Naive thymus-derived CD4-positive, alpha-beta T cell (primary cell): ENCODE results near the gene MMP19. TPM values are rescaled to one million over a fixed set of nuclear protein-coding genes. Genes with fewer than 3 reads are reported as not detected.
"Not testable (repeated sequence)": the region's sequence is repeated elsewhere in the genome, so short reads cannot be mapped to it uniquely, and the experiment has no call there.

Experiments
- ATAC-seq: fragments of 150-1000 bp; cut with Tn5 transposase; 2 replicates; pipeline ENCODE4 v1.10.0; 2021; ENCODE audit warnings: mild to moderate bottlenecking, moderate library complexity
- CTCF ChIA-PET: fragments of 350-600 bp; sonication (Branson Sonifier 250); formaldehyde crosslinking; loops from one replicate; lab custom pipeline; 2021; ENCODE audit warnings: antibody characterized with exemption; lab: Charles Lee
- POLR2A ChIA-PET: fragments of 350-600 bp; sonication (Branson Sonifier 250); formaldehyde crosslinking; loops from one replicate; lab custom pipeline; 2021; ENCODE audit warnings: antibody characterized with exemption, inconsistent platforms; lab: Charles Lee
- DNase-seq, 9 donors: peaks; one replicate each; pipeline versions ENCODE4 v3.0.0 to v3.0.0-alpha.2; 2020 to 2022; ENCODE audit warnings: mixed read lengths in 1 of 9
- H3K27ac ChIP-seq: one replicate; pipeline ENCODE4 v1.7.0; 2013; ENCODE audit warnings: mild to moderate bottlenecking, low read depth, low read length, moderate library complexity
- H3K27me3 ChIP-seq, 2 donors: one replicate each; pipeline ENCODE4 v1.7.0; 2013; ENCODE audit warnings: low read length in 2 of 2, mild to moderate bottlenecking in 2 of 2, moderate library complexity in 2 of 2; ENCODE audit not compliant: control insufficient read depth in 2 of 2, insufficient read depth in 2 of 2
- H3K36me3 ChIP-seq, 3 experiments: 1 replicate in 2 of 3; 2 replicates in 1 of 3; pipeline ENCODE4 v1.7.0; 2013; ENCODE audit warnings: low read length in 3 of 3, mild to moderate bottlenecking in 3 of 3, moderate library complexity in 1 of 3; ENCODE audit not compliant: insufficient read depth in 3 of 3, control insufficient read depth in 2 of 3
- H3K4me1 ChIP-seq, 2 donors: one replicate each; pipeline ENCODE4 v1.7.0; 2013; ENCODE audit warnings: low read length in 2 of 2, mild to moderate bottlenecking in 2 of 2, moderate library complexity in 1 of 2; ENCODE audit not compliant: control insufficient read depth in 2 of 2, insufficient read depth in 2 of 2
- H3K4me3 ChIP-seq: 2 replicates; pipeline ENCODE4 v1.7.0; 2013; ENCODE audit warnings: mild to moderate bottlenecking, low read length
- H3K9me3 ChIP-seq, 3 experiments: 1 replicate in 2 of 3; 2 replicates in 1 of 3; pipeline ENCODE4 v1.7.0; 2013; ENCODE audit warnings: low read length in 3 of 3; ENCODE audit not compliant: control insufficient read depth in 2 of 3
- H3K27ac Mint-ChIP-seq, 9 donors: one replicate each; pipeline ENCODE4 v1.8.0; 2020 to 2022; ENCODE audit warnings: mixed read lengths in 9 of 9, mild to moderate bottlenecking in 8 of 9, moderate library complexity in 5 of 9, inconsistent platforms in 2 of 9
- H3K27me3 Mint-ChIP-seq, 5 donors: one replicate each; pipeline ENCODE4 v1.8.0; 2021 to 2022; ENCODE audit warnings: mixed read lengths in 5 of 5, mild to moderate bottlenecking in 1 of 5
- H3K36me3 Mint-ChIP-seq, 5 donors: one replicate each; pipeline ENCODE4 v1.8.0; 2020 to 2022; ENCODE audit warnings: mixed read lengths in 5 of 5, mild to moderate bottlenecking in 3 of 5, inconsistent platforms in 1 of 5
- H3K4me1 Mint-ChIP-seq, 7 donors: one replicate each; pipeline ENCODE4 v1.8.0; 2020 to 2022; ENCODE audit warnings: mixed read lengths in 7 of 7, mild to moderate bottlenecking in 3 of 7, inconsistent platforms in 1 of 7
- H3K4me3 Mint-ChIP-seq, 10 donors: one replicate each; pipeline ENCODE4 v1.8.0; 2020 to 2022; ENCODE audit warnings: mild to moderate bottlenecking in 10 of 10, mixed read lengths in 10 of 10, moderate library complexity in 6 of 10, inconsistent platforms in 2 of 10
- H3K9me3 Mint-ChIP-seq, 11 donors: one replicate each; pipeline ENCODE4 v1.8.0; 2020 to 2022; ENCODE audit warnings: mixed read lengths in 11 of 11, mild to moderate bottlenecking in 4 of 11, inconsistent platforms in 1 of 11, moderate library complexity in 1 of 11
- intact Hi-C, 2 donors: fragments of 100-400 bp; cut with micrococcal nuclease; formaldehyde crosslinking; loops; one replicate each; pipeline ENCODE4 v1.15.1; 2023
- polyA plus RNA-seq, 2 donors: library from polyadenylated mRNA; unstranded; fragments of 300-500 nt; fragmentation: Illumina TruSeq; gene quantifications; one replicate each; pipeline ENCODE4 v1.2.3, GENCODE V29; 2021
- total RNA-seq, 6 experiments: library from RNA in 5 of 6; stranded (reverse) in 5 of 6; gene quantifications; 1 replicate in 5 of 6; 2 replicates in 1 of 6; pipeline ENCODE4 v1.2.3 and lab custom pipeline; 2021 to 2026

MMP19 gene
- total and polyA plus RNA-seq, 7 experiments from 2014 or later = 0.24 to 0.84 (median 0.54) TPM; not detected in 3

DNA sequence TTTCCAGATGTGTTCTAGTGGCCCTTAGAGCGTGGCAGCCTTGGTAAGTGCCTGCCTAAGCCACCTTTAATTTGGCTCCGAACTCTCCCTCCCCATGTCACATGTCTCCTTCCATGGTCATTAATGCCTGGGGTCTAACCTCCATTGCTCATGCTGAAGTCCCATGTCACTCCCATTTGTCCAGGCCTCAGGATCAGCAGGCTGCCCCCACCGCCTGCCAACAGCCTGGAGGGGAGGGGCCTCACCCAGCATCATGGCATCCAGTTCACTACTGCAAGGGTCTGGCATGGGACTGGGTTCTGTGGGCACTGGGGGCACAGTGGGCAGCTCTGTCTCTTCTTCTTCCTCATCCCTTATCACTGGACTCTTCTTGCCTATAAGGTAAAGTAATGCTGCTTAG lies 4.4 kb downstream of the MMP19 start:
- Mint-ChIP-seq H3K4me1 (peaks cover 5 to 20% (median 16%) of the 10 kb centered on the region in 7 donors), H3K27me3 (no peaks in the 10 kb centered on the region), H3K9me3 (peaks cover 0 to 2% (median 0%) of the 10 kb centered on the region in 11 donors), H3K36me3 (peaks cover 0 to 2% (median 0%) of the 10 kb centered on the region in 5 donors), H3K4me3 (no peak overlapping the region), H3K27ac (peak overlapping the region in 1 of 9 donors; percentile 8)
- CTCF ChIA-PET = no interaction called here
- DNase-seq (no peak), ATAC-seq (no peak)
- Histone ChIP-seq H3K9me3 (no peaks in the 10 kb centered on the region), H3K27me3 (no peaks in the 10 kb centered on the region), H3K36me3 (no peaks in the 10 kb centered on the region), H3K4me3 (no peak overlapping the region), H3K4me1 (no peaks in the 10 kb centered on the region), H3K27ac (no peak overlapping the region)
- intact Hi-C loops = no loop called here
- POLR2A ChIA-PET = no interaction called here

DNA sequence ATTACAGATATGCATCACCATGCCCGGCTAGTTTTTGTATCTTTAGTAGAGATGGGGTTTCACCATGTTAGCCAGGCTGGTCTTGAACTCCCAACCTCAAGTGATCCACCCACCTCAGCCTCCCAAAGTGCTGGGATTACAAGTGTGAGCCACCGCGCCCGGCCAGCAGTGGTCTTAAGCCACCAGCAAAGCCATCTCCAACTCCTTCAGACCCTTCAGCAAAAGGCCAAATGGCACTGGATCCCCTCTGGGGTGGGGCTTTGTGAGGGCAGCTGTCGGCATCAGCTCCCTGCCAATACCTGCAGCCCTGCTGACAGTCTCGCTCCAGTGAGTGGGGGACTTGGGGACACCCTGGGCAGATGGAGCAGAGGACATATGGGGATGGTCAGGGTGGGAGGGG lies 8.3 kb downstream of the MMP19 start:
- H3K4me1 ChIP-seq = peaks cover 8 to 15% of the 10 kb centered on the region in 2 donors
- CTCF ChIA-PET, H3K36me3 Mint-ChIP-seq, H3K4me3 Mint-ChIP-seq, H3K27ac ChIP-seq, H3K9me3 ChIP-seq, H3K4me3 ChIP-seq, ATAC-seq, intact Hi-C loops, DNase-seq, H3K9me3 Mint-ChIP-seq, H3K27ac Mint-ChIP-seq, H3K27me3 Mint-ChIP-seq, H3K27me3 ChIP-seq: not testable (repeated sequence)
- H3K36me3 ChIP-seq = peaks cover 0 to 11% (median 0%) of the 10 kb centered on the region in 3 experiments
- H3K4me1 Mint-ChIP-seq = peaks cover 26 to 46% (median 35%) of the 10 kb centered on the region in 7 donors
- POLR2A ChIA-PET = interaction anchor here (1.6 to 2.7 kb wide), 2 partner anchors 17 to 26 kb away, joined by 3 to 9 read pairs; partner anchors contain the start of genes ORMDL2 and SARNP

DNA sequence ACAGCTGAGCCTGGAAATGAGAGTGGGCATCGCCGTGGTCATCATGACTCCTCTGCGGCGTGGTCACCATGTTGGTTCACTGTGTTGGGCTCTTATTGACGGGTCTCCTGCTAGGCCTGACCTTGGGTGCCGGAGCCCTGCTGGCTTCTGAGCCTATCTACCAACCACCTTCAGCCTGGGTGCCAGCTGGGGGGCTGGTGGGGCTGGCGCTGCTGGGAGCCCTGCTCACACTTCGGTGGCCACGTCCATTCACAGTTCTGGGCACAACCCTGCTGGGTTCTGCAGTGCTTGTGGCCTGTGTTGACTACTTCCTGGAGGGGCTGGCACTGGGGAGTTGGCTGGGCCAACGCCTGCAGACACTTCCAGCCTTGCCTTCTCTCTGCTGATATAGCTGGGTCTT lies 9.7 kb downstream of the MMP19 start:
- H3K4me1 ChIP-seq = peaks cover 17 to 24% of the 10 kb centered on the region in 2 donors
- ATAC-seq (no peak), DNase-seq (no peak)
- peak overlapping the region in 3 of 10 donors; percentile 22 to 99 (median 88) for H3K4me3 Mint-ChIP-seq
- intact Hi-C loops = no loop called here
- H3K27me3 Mint-ChIP-seq = no peaks in the 10 kb centered on the region
- ChIA-PET POLR2A (interaction anchor here (7.6 kb wide), 1 partner anchor 99 kb away, joined by 274 read pairs; the partner anchor contains the start of genes DGKA and PYM1), CTCF (no interaction called here)
- H3K27me3 ChIP-seq = no peaks in the 10 kb centered on the region
- no peaks in the 10 kb centered on the region for H3K9me3 Mint-ChIP-seq
- peaks cover 0 to 10% (median 1%) of the 10 kb centered on the region in 5 donors for H3K36me3 Mint-ChIP-seq
- peaks cover 33 to 56% (median 43%) of the 10 kb centered on the region in 7 donors for H3K4me1 Mint-ChIP-seq
- no peaks in the 10 kb centered on the region for H3K9me3 ChIP-seq
- H3K4me3 ChIP-seq = no peak overlapping the region
- H3K36me3 ChIP-seq = peaks cover 0 to 11% (median 0%) of the 10 kb centered on the region in 3 experiments
- H3K27ac ChIP-seq = no peak overlapping the region
- peak overlapping the region in 2 of 9 donors; percentile 9 to 95 for H3K27ac Mint-ChIP-seq

DNA sequence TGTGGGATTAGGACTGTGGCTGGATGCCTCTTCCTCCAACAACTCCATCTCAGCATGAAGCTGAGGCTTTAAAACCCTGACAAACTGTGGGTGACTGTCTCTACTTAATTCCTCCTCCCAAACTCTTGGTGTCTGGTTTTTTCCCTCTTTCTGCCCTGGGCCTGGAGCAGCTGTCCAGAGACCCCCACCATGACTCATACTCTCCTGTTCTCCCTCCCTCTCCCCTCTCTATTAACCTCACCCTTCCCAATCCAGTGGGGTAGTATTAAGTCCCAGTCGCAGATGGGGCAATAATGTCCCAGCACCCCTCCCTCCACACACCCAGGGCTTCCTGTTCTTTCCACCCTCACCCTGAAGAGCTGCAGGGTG lies 11.3 kb downstream of the MMP19 start:
- peak overlapping the region; percentile 84 for H3K27ac ChIP-seq
- peak overlapping the region; percentile 99 for H3K4me3 ChIP-seq
- intact Hi-C loops = no loop called here
- no peaks in the 10 kb centered on the region for H3K27me3 ChIP-seq
- Mint-ChIP-seq H3K36me3 (peaks cover 0 to 20% (median 5%) of the 10 kb centered on the region in 5 donors), H3K9me3 (no peaks in the 10 kb centered on the region), H3K27me3 (no peaks in the 10 kb centered on the region), H3K4me3 (peak overlapping the region; percentile 88 to 99 (median 99)), H3K27ac (peak overlapping the region in 8 of 9 donors; percentile 50 to 98 (median 94)), H3K4me1 (peaks cover 41 to 66% (median 49%) of the 10 kb centered on the region in 7 donors)
- ChIA-PET CTCF (interaction anchor here (0.8 to 1.8 kb wide), 2 partner anchors 106 to 108 kb away, joined by 4 to 7 read pairs; no protein-coding TSS in a partner anchor), POLR2A (interaction anchor here (1.1 to 7.6 kb wide), 8 partner anchors 10 to 273 kb away, joined by 3 to 274 read pairs (median 10); partner anchors contain the start of genes DGKA, ORMDL2, PA2G4 and PYM1)
- peaks cover 0 to 11% (median 0%) of the 10 kb centered on the region in 3 experiments for H3K36me3 ChIP-seq
- H3K4me1 ChIP-seq = peaks cover 28 to 33% of the 10 kb centered on the region in 2 donors
- no peak for DNase-seq
- no peak for ATAC-seq
- no peaks in the 10 kb centered on the region for H3K9me3 ChIP-seq

DNA sequence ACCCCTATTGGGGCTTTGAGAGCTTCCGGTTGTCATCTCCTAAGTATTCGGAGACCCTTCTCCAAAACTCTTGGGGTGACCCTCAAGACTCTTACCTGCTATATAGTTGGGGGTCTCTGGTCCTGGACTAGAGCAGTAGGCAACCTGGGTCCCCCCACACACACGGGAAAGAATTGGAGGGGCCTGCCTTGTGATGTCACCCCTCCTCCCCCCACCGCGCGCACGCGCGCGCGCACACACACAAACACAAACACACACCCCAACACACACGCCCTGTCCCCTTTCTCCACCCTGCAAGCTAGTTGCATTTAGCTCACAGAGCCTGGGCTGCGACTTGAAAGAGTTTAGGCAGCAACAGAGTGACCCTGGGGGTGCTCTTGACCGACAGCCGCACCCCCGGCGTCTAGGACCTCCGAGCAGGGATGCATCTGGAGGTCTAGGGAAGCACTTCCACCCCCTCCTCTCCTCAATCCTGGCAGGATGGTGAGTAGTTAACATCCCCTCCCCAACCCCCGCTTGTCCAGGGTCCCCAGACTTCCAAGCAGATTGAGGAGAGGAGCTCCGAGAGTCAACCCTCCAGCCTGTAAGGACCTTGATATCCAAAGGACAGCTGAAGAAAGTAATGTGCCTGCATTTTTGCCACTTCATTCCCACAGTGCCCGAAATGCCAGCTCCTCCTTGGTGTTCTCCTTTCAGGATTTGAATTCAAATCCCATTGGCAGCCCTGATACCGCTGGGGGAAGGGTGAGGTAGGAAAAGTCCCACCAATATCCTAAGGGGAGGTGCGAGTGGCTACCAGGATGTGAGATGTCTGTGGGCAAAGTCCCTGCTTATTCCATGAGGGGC lies 11.9 kb downstream of the MMP19 start:
- Histone ChIP-seq H3K4me3 (peak overlapping the region; percentile 99), H3K27me3 (no peaks in the 10 kb centered on the region), H3K36me3 (peaks cover 0 to 11% (median 0%) of the 10 kb centered on the region in 3 experiments), H3K9me3 (no peaks in the 10 kb centered on the region), H3K27ac (peak overlapping the region; percentile 84), H3K4me1 (peaks cover 34 to 38% of the 10 kb centered on the region in 2 donors)
- DNase-seq = peak; percentile 31 to 63 (median 48)
- CTCF ChIA-PET = interaction anchor here (0.6 to 2.6 kb wide), 9 partner anchors 11 to 749 kb away, joined by 4 to 22 read pairs (median 8); partner anchors contain the start of genes ORMDL2 and SARNP
- intact Hi-C loops = no loop called here
- Mint-ChIP-seq H3K4me3 (peak overlapping the region; percentile 88 to 99 (median 99)), H3K36me3 (peaks cover 0 to 22% (median 6%) of the 10 kb centered on the region in 5 donors), H3K9me3 (no peaks in the 10 kb centered on the region), H3K27ac (peak overlapping the region; percentile 85 to 98 (median 95)), H3K27me3 (no peaks in the 10 kb centered on the region), H3K4me1 (peaks cover 39 to 66% (median 49%) of the 10 kb centered on the region in 7 donors)
- POLR2A ChIA-PET = interaction anchor here (0.7 to 7.6 kb wide), 19 partner anchors 10 to 288 kb away, joined by 3 to 274 read pairs (median 4); partner anchors contain the start of genes DGKA, ORMDL2, PA2G4 and PYM1
- no peak for ATAC-seq

DNA sequence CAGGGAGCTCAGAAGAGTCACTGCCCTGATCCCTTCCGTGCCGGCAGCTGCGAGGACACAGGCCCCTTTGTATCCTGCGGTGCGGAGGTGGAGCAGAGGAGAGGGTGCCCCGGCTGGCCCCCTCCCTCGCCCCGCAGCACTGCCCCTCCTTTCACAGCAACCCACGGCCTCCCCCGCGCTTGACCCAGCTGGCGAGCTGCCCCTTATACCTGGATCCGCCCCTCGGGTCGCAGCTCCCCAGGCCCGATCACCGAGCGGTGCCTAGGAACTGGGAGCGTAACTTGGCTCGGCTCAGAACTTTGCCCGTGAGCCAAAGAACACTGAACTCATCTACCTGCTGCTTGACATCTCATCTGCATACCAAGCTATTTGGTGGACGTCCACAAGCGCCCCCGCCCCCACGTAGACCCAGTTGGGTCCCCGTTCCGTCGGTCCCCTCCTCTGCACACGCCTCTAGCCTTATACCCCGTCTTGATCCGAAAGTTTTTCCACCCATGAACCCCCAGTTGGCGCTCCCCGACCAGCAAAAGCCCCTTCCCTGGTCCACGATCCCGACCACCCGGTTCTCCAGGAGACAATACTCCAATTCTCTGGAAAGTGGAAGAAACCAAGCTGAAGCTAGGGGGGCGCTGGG lies 12.7 kb downstream of the MMP19 start:
- CTCF ChIA-PET = interaction anchor here (0.6 to 2.6 kb wide), 12 partner anchors 10 to 750 kb away, joined by 3 to 22 read pairs (median 8); partner anchors contain the start of genes ORMDL2, PYM1, RAB5B and SARNP
- Mint-ChIP-seq H3K36me3 (peaks cover 0 to 25% (median 6%) of the 10 kb centered on the region in 5 donors), H3K27ac (peak overlapping the region; percentile 85 to 98 (median 95)), H3K27me3 (no peaks in the 10 kb centered on the region), H3K9me3 (no peaks in the 10 kb centered on the region), H3K4me3 (peak overlapping the region; percentile 88 to 99 (median 99)), H3K4me1 (peaks cover 42 to 69% (median 53%) of the 10 kb centered on the region in 7 donors)
- ATAC-seq (peak; percentile 2), DNase-seq (peak in 5 of 9 donors; percentile 16 to 44 (median 20))
- intact Hi-C loops = loop anchor here (1.0 to 10.0 kb wide), 11 partner anchors 13 to 1925 kb away; partner anchors contain the start of genes PYM1 (in 2 of the 2), RPS26 (in 2 of the 2), SARNP (in 2 of the 2) and CDK4 (in 1 of the 2)
- Histone ChIP-seq H3K9me3 (no peaks in the 10 kb centered on the region), H3K4me1 (peaks cover 37 to 40% of the 10 kb centered on the region in 2 donors), H3K27ac (peak overlapping the region; percentile 84), H3K36me3 (peaks cover 0 to 11% (median 0%) of the 10 kb centered on the region in 3 experiments), H3K4me3 (peak overlapping the region; percentile 99), H3K27me3 (no peaks in the 10 kb centered on the region)
- POLR2A ChIA-PET = interaction anchor here (0.6 to 7.6 kb wide), 29 partner anchors 11 to 1702 kb away, joined by 3 to 274 read pairs (median 4); partner anchors contain the start of genes DGKA, ORMDL2, PA2G4 and PYM1
